Measurements from ENCODE around the gene GLB1L2. TPM values are rescaled to one million over a fixed set of nuclear protein-coding genes. Genes with fewer than 3 reads are reported as not detected.
"Not testable (repeated sequence)": the region's sequence is repeated elsewhere in the genome, so short reads cannot be mapped to it uniquely, and the experiment has no call there.

Gene GLB1L2, protein sequence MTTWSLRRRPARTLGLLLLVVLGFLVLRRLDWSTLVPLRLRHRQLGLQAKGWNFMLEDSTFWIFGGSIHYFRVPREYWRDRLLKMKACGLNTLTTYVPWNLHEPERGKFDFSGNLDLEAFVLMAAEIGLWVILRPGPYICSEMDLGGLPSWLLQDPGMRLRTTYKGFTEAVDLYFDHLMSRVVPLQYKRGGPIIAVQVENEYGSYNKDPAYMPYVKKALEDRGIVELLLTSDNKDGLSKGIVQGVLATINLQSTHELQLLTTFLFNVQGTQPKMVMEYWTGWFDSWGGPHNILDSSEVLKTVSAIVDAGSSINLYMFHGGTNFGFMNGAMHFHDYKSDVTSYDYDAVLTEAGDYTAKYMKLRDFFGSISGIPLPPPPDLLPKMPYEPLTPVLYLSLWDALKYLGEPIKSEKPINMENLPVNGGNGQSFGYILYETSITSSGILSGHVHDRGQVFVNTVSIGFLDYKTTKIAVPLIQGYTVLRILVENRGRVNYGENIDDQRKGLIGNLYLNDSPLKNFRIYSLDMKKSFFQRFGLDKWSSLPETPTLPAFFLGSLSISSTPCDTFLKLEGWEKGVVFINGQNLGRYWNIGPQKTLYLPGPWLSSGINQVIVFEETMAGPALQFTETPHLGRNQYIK
- polyA plus RNA-seq (2013, experiment 1 of 2; ENCODE audit: insufficient read length), result 0.19 TPM
- 0.30 TPM for polyA plus RNA-seq (2013, experiment 2 of 2; ENCODE audit: insufficient read length)

DNA sequence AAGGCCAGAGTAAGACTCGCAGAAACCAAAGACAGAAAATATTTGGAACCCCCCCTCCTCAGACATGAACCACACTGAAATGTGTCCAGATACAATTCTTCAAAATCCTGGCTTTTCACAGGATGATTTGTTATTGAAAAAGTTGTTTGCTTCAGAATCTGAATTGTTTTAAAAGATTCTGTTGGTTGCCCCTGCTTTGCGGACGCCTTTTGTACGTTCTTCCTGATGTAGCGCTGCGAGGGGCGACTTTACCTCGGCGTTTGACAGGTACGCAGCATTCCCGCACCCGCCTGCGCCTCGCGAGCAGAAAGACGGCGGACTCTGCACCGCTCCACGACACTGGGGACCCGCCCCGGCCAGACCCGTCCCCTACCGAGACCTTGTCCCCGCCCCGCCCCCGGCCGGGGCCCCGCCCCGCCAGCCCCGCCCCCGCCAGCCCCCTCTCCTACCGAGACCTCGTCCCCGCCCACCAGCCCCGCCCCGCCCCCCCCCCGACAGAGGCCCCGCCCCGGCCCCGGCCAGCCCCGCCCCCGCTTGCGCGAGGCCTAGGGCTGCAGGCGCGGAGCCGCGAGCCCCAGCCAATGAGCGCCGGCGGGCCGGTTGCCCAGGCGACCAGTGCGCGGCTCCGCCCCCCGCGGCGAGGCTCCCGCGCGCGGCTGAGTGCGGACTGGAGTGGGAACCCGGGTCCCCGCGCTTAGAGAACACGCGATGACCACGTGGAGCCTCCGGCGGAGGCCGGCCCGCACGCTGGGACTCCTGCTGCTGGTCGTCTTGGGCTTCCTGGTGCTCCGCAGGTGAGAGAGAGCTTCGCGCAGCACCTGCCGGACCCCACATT lies at the start of gene GLB1L2:
TSS of gene GLB1L2 (plus strand) at position 635 of the 835 bp plus-strand sequence. CDS start at position 709, 74 bp downstream.
- peak; percentile 32 for DNase-seq

DNA sequence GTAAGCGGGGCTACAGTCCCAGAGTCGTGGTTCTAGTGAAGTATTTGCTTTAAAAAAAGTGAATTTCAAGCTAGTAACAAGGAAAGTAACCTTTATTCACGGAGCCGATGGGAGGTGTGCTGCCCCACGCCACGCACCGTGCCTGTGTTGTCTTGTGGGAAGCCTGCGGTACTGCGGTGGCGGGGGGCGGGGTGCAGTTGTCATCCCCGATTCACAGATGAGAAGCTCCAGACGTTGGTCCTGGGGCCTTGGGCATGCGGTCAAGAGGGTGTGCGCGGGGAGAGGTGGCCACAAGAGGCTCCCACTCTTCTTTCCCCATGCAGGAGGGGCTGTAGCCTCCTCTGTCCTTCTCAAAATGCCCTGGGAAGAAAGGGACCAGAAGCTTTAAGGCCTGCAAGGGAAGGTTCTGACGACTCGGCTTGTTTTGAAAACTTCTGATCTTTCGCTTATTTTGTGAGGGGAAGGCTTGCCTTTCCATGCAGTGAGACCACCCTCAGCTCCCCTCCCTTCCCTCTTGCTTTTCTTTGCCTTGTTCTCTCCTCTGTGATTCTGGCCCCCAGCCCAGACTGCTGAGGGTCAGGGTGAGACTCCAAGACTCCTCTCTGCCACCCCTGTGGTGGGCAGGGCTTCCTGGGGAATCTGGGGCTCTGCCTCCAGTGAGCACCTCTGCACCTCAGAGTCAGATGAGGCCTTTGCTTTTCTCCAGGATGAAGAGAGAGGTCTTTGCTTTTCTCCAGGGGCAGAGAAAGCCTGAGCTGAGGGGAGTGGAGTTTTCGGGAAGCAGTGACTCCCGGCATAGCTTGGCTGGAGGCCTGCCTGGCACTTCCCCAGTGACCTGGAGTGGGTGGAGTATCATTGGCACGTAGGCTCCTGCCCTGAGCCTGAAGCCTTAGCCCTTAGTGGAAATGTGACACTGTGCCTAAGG lies 49.4 kb upstream of the GLB1L2 start:
- DNase-seq, result no peak

DNA sequence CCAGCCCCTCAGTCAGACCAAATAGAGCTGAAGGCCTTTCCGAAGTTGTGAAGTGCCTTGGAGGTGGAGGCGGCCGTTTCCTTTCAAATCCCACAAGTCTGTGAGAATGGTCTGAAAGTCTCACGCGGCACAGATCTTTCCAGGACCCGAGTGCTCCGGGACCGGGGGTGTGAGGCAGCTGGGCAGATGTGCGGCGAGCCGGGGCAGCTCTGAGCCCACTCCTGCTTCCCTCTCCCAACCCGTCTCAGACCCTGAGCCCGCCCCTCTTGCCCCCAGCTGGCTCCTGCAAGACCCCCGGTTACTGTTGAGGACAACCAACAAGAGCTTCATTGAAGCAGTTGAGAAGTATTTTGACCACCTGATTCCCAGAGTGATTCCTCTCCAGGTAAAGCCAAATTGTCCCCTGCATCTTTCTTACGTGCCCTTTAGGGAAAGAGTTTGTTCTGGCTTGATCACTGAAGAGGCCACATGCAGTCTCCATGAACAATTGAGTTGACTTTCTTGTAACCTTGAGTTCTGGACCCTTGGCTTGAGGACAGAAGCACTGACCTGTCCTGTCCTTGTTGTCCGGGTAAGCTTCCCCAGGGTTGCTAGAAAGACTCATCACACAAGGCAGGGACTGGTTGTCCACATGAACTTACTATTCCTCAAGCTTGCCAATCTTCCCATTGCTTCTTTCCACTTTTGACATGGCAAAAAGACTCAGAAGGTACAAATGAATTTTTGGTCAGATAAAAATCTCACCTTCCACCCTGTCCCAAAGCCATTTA lies 48.1 kb upstream of the GLB1L2 start:
- DNase-seq, result no peak

DNA sequence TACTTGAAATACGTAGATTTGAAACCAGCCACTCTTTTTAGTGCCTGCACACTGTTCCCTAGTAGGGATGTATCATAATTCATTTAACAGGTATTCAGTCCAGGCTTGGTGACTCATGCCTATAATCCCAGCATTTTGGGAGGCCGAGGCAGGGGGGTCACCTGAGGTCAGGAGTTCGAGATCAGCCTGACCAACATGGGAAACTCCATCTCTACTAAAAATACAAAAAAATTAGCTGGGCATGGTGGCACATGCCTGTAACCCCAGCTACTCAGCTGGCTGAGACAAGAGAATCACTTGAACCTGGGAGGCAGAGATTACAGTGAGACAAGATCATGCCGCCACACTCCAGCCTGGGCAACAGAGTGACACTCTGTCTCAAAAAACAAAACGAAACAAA lies 47.4 kb upstream of the GLB1L2 start:
- not testable (repeated sequence) for DNase-seq

DNA sequence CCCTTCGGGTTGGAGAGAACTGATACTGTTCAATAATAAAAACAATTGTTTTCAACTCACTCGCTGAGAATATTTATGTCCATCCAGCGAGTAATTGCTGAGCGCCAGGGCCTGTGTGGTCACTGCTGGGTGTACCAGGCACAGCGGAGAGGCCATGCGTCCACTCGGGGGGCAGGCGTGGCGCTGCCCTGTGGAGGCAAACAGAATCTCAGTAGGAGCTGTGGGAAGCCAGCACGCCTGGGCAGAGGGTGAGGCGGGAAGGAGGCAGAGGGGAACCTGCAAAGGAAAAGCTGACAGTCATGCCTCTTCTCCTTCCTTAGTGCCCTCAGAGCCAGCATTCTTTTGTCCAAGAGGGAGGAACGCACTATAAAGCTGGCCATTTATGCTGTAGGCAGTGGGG lies 44.2 kb upstream of the GLB1L2 start:
- DNase-seq, result no peak

DNA sequence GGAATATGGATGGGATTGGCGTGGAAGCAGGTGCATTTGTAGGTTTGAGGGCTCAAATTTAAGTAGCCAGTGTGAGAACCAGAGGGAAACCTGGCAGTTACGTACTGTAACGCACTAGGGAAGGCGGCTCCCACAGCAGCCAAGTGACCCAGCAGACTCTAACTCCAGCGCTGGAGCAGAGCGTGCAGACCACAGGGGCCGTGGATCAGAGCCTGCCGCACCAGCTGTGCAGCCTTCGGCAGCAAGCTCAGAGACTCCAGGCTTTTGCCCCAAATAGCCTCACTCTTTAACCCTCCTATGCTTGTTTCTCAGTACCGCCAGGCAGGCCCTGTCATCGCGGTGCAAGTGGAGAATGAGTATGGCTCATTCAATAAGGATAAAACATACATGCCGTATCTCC lies 43.3 kb upstream of the GLB1L2 start:
- DNase-seq, result no peak

DNA sequence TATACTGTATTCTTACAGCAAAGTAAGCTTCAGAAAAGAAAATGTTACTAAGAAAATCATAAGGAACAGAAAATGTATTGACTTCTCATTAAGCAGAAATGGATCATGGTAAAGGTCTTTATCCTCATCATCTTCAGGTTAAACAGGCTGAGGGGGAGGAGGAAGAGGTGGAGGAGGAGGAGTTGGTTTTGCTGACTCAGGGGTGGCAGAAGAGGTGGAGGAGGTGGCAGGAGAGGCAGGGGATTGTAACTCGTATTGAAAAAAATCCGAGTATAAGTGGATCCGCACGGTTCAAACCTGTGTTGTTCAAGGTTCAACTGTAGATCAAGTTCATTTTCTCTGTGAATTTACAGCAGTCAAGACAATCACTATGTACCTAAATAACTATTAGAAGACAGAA lies 42.6 kb upstream of the GLB1L2 start:
- no peak for DNase-seq

DNA sequence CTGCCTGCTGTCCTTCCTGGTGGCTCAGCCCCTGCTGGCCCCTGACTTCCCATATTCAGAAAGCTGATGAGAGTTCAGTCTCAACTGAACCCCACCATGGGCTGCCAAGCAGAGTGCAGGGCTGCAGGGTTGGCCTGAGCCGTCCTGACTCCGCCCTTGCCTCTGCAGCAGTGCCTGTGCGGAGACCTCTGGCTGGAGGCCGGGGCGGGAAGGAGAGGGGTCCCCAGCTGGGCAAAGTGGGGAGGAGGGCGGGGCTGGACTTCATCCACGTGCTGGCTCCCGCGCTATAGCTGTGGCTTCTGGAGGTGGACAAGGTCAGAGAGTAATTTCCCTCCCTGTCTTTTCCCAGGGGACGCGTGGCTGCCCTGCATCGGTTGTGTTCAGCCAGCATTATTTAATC lies 42.0 kb upstream of the GLB1L2 start:
- no peak for DNase-seq

DNA sequence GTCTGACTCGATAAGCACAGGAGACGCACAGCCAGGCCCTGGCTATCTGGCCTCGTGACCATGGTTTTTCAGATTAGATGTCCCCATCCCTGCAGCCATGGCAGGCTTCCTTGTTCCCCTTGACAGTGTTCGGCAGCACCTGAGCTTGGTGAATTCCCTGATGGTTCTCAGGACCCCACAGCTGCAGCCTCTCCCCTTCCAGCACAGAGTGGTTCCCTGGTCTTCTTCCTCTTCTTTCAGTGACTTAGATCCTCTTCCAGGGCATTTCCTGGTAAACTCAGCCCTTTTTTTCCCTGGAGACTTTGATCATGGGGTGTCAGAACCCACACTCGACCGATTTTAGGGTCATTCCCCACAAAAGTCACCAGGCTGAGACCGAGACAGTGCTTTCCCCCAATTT lies 41.1 kb upstream of the GLB1L2 start:
- no peak for DNase-seq

DNA sequence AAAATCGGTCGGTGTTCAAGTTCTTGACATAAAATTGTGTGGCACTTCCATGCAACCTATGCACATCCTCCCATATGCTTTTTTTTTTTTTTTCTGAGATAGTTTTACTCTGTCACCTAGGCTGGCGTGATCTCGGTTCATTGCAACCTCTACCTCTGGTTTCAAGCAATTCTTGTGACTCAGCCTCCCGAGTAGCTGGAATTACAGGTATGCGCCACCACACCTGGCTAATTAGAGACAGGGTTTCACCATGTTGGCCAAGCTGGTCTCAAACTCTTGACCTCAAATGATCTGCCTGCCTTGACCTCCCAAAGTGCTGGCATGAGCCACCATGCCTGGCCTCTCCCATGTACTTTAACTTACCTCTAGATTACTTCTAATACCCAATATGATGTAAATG lies 40.6 kb upstream of the GLB1L2 start:
- DNase-seq, result no peak

DNA sequence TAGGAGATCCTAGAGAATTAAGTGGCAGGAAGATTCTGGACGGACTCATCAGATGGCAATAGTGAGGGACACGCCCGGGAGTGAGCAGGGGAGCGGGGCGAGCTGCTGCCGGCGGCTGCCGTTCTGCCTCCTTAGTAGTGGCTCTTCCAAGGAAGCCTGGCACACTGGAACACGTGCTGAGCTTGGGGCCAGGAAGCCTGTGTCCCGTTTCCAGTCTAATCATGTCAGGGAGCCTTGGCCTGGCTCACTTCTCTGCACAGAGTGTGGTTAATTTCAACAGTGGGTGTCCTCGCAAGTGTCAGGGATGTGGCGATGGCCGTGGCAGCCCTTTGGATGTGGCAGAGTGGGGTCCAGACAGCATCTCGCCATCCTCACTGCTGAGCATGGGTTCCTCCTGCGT lies 39.1 kb upstream of the GLB1L2 start:
- no peak for DNase-seq

DNA sequence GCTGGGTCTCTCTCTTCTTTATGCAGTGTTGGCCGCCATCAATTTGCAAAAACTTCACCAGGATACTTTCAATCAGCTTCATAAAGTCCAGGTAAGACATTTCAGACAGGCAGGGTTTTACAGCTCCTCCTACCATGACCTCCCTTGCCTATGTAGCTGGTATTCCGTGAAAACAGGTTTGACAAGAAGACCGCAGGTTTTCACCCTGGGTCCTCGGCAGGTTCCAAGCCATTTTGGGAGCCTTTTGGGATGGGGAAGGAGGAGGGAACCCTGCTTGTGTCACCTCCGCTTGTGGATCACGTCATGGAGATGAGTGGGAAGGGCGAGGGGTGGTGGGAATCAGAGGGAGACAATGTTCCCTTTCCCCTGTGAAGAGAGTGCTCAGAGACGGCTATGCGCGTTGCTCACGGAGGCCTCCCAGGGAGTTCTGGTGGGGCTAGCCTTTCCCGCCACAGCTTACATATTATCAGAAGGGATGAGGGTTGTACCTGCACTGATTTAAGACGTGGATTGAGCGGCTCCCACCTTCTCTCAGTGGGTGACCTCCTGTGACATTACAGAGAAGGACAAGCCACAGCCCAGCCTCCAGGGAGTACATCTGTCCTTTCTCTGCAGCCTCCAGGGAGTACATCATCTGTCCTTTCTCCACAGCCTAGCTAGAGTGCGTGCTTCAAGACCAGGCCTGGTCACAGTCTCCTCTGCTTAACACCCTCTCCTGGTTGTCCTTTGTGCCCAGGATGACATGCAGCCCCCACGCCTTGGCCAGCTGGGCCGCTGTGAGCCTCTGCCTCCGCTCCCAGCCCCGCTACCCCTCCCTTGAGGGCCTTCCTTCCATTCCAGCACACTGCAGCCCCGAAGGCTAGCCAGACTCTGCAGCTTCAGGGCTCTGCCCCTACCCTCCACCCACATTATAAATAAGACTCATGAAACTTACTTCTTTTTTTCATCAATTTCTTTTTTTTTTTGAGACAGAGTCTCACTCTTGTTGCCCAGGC lies 38.4 kb upstream of the GLB1L2 start:
- DNase-seq, result no peak

DNA sequence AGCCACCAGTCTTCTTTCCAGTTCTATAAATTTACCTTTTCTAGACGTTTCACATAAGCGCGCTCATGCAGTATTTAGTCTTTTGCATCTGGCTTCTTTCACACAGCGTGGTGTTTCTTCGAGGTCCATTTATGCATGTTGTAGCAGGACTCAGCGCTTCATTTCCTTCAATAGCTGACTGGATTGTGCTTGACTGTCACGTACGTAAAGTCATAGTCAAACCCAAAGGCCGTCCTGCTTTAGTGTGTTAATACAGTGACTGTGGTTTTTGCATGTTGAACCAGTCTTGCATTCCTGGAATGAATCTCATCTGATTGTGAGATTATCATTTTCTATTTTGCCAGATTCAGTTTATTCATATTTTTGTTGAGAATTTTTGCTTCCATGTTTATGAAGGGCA lies 37.1 kb upstream of the GLB1L2 start:
- no peak for DNase-seq

DNA sequence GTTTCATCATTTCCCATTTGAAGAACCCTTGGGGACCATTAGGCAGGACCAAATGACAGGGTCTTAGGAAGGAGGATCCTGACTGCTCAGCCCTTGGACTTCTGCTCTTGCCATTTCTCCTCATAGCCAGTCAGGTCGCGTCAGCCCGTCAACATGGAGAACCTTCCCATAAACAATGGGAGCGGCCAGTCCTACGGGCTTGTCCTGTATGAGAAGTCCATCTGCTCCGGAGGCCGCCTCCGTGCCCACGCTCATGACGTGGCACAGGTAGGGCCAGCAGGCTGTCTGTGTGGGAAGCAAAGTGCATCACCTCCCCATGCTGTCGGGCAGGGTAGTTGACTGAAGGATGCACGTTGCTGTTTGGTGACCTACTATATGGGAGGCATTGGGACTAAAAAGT lies 19.6 kb upstream of the GLB1L2 start:
- DNase-seq, result no peak

DNA sequence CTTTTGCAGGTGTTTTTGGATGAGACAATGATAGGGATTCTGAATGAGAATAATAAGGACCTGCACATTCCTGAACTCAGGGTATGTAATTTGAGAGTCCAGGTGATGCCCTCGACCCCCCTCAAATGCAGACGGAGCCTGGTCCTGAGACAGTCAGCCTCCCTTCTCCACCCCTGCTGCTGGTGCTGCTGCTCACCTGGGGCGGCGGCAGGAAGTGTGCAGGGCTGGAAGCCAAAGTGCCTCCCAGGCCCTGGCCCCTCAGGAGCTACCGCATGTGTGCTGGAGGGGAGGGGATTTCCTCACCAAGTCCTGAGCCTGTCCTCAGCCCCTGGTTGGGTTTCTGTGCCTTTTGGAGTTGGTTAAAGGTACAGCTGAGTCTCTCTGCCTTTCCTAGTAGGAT lies 19.0 kb upstream of the GLB1L2 start:
- DNase-seq, result no peak

DNA sequence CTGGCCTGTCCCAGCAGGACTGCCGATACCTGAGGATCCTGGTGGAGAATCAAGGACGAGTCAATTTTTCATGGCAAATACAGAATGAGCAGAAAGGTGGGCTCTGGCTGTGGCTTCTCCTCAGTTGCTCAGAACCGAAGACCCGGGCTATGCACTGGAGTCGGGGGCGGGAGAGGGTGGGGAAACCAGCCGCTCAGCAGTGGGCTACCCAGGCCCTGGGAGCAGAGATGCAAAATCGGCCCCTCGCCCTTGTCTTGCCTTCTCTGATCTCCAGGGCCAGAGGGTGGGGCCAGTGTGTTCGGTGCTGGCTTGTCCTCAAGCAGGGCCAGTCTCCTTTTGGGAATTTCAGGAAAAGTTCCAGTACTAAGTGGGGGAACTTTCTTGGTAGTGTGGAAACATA lies 18.4 kb upstream of the GLB1L2 start:
- no peak for DNase-seq

DNA sequence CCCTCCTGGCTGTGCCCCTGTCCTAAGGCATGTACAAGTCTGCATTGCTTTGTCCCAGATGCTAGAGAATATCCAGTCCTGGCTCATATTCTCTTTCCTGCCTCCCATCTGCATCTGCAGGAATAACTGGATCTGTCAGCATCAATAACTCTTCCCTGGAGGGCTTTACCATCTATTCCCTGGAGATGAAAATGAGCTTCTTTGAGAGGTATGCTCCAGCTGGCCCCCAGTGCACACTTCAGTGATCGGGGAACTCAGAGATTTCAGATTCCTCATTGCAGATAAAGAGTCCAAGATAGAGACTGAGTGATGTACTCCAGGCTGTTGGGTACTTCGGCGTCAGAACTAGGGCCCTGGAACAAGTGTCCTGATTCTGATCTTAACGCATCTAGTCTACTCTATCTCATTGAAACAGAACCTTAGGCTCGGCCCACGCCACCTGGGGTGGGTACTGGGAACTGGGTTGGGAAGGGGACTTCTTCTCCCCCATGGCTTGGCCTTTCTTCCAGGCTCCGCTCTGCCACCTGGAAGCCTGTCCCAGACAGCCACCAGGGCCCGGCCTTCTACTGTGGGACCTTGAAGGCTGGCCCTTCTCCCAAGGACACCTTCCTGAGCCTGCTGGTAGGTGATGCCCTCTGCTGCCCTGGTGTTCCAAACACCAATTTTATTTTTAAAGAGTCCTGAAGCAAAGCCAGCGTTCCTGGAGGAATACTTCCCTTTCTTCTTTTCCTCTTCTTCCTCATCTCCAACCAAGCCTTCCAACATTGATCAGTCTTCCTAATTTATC lies 17.8 kb upstream of the GLB1L2 start:
- no peak for DNase-seq

DNA sequence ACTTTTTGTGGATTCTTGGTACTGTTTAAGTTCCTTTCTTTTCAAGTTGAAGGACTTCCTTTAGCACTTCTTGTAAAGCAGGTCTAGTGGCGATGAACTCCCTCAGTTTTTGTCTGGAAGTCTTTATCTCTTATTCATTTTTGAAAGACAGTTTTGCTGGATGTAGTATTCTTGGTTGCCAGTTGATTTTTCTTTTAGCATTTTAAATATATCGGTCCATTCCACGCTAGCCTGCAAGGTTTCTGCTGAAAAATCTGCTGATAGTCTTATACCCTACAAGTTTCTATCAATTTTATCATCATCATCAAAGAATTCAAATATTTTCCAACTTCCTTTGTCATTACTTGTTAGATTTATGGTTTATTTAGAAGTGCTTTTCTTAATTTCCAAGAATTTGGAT lies 14.7 kb upstream of the GLB1L2 start:
- no peak for DNase-seq

DNA sequence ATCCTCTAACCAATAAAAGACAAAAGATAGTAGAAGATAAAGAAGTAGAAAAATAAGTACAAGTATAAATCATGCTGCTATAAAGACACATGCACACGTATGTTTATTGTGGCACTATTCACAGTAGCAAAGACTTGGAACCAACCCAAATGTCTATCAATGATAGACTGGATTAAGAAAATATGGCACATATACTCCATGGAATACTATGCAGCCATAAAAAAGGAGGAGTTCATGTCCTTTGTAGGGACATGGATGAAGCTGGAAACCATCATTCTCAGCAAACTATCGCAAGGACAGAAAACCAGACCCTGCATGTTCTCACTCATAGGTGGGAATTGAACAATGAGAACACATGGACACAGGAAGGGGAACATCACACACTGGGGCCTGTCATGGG lies 10.4 kb upstream of the GLB1L2 start:
- not testable (repeated sequence) for DNase-seq

Measured in fibroblast of skin of abdomen (primary cell).